ENCODE measurements around the gene PSMD1.

The PSMD1 gene

DNA sequence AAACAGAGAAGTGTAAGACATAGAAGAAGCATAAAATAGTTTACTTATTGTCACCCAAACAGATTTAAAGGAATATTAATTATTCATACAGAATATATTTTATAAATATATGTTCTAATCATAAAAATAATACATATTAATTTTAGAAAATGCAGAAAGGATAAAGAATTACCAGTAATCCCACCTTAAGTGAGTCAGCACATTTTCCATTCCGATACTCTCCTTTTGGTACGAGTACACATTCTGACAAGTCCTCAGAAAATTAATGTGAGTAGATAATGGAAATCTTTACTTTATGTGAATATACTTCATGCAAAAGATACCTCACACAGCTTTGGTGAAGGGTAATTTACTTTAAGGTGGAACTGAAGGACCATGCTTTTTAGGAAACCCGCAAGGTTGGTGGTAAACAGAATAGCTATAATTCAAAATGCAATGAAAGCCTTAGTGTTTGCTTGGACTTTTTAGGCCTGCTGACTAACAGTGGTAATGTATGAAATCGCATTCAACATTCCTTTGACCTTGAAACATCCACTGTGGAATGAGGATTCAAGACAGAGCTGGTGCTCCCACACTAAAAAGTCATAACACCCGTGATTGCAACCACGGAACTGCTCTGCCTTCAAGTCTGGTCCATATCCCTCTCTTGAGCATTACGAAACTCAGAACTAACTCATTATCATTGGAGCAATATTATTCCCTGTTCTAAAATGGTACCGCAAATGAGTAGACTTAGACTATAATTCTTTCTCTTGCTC, 96.3 kb downstream of the PSMD1 start:
- Histone ChIP-seq H3K9me3 (ENCODE audit: control insufficient read depth, insufficient read depth, low read depth, low read length) (no peaks in the 10 kb centered on the region), H3K4me1 (ENCODE audit: control insufficient read depth, insufficient read depth, low read length) (no peaks in the 10 kb centered on the region), H3K36me3 (ENCODE audit: control insufficient read depth in 2 of 2, insufficient read depth in 1 of 2, low read length in 2 of 2) (peaks cover 22 to 66% of the 10 kb centered on the region in 2 experiments), H3K27ac (ENCODE audit: extremely low read depth, low read depth, low read length) (no peak overlapping the region), H3K4me3 (ENCODE audit: low read depth, low read length) (no peak overlapping the region)
- TF ChIP-seq ZNF830 (tag by site-specific recombination; IDR thresholded peaks at IDR 0.05; ENCODE audit: low read depth) (no peak), ZNF560 (tag by site-specific recombination; IDR thresholded peaks at IDR 0.05; ENCODE audit: borderline replicate concordance) (no peak), HOXD13 (CRISPR knock-in tag; IDR thresholded peaks at IDR 0.05; ENCODE audit: borderline replicate concordance) (no peak), ZSCAN23 (tag by site-specific recombination; IDR thresholded peaks at IDR 0.05) (no peak), ZNF843 (tag by site-specific recombination; IDR thresholded peaks at IDR 0.05) (no peak), ZNF544 (tag by site-specific recombination; IDR thresholded peaks at IDR 0.05) (no peak), ZNF555 (tag by site-specific recombination; conservative IDR thresholded peaks at IDR 0.05) (no peak), RBAK (tag by site-specific recombination; IDR thresholded peaks at IDR 0.05) (no peak), ZFP37 (tag by site-specific recombination; IDR thresholded peaks at IDR 0.05) (no peak), OVOL3 (tag by site-specific recombination; IDR thresholded peaks at IDR 0.05) (no peak), ZNF175 (tag by site-specific recombination; IDR thresholded peaks at IDR 0.05) (no peak), ZBTB21 (tag by site-specific recombination; IDR thresholded peaks at IDR 0.05) (no peak), ZNF548 (tag by site-specific recombination; IDR thresholded peaks at IDR 0.05) (no peak), ZNF48 (tag by site-specific recombination; IDR thresholded peaks at IDR 0.05) (no peak), ZBTB20 (tag by site-specific recombination; IDR thresholded peaks at IDR 0.05) (no peak)
- TF ChIP-seq, protein P1, sequence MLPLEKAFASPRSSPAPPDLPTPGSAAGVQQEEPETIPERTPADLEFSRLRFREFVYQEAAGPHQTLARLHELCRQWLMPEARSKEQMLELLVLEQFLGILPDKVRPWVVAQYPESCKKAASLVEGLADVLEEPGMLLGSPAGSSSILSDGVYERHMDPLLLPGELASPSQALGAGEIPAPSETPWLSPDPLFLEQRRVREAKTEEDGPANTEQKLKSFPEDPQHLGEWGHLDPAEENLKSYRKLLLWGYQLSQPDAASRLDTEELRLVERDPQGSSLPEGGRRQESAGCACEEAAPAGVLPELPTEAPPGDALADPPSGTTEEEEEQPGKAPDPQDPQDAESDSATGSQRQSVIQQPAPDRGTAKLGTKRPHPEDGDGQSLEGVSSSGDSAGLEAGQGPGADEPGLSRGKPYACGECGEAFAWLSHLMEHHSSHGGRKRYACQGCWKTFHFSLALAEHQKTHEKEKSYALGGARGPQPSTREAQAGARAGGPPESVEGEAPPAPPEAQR (tag by site-specific recombination; IDR thresholded peaks at IDR 0.05) = no peak
- TF ChIP-seq, protein P2, sequence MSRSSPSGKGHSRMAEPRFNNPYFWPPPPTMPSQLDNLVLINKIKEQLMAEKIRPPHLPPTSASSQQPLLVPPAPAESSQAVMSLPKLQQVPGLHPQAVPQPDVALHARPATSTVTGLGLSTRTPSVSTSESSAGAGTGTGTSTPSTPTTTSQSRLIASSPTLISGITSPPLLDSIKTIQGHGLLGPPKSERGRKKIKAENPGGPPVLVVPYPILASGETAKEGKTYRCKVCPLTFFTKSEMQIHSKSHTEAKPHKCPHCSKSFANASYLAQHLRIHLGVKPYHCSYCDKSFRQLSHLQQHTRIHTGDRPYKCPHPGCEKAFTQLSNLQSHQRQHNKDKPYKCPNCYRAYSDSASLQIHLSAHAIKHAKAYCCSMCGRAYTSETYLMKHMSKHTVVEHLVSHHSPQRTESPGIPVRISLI (tag by site-specific recombination; IDR thresholded peaks at IDR 0.05) = no peak
- TF ChIP-seq, protein P3, sequence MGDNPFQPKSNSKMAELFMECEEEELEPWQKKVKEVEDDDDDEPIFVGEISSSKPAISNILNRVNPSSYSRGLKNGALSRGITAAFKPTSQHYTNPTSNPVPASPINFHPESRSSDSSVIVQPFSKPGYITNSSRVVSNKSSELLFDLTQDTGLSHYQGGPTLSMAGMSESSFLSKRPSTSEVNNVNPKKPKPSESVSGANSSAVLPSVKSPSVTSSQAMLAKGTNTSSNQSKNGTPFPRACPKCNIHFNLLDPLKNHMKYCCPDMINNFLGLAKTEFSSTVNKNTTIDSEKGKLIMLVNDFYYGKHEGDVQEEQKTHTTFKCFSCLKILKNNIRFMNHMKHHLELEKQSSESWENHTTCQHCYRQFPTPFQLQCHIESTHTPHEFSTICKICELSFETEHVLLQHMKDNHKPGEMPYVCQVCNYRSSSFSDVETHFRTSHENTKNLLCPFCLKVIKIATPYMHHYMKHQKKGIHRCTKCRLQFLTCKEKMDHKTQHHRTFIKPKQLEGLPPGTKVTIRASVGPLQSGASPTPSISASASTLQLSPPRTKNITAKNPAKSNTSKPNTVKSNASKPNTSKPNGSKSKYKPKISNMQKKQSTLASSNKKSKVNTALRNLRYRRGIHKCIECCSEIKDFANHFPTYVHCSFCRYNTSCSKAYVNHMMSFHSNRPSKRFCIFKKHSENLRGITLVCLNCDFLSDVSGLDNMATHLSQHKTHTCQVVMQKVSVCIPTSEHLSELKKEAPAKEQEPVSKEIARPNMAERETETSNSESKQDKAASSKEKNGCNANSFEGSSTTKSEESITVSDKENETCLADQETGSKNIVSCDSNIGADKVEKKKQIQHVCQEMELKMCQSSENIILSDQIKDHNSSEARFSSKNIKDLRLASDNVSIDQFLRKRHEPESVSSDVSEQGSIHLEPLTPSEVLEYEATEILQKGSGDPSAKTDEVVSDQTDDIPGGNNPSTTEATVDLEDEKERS (tag by site-specific recombination; IDR thresholded peaks at IDR 0.05) = no peak
- TF ChIP-seq, protein P4, sequence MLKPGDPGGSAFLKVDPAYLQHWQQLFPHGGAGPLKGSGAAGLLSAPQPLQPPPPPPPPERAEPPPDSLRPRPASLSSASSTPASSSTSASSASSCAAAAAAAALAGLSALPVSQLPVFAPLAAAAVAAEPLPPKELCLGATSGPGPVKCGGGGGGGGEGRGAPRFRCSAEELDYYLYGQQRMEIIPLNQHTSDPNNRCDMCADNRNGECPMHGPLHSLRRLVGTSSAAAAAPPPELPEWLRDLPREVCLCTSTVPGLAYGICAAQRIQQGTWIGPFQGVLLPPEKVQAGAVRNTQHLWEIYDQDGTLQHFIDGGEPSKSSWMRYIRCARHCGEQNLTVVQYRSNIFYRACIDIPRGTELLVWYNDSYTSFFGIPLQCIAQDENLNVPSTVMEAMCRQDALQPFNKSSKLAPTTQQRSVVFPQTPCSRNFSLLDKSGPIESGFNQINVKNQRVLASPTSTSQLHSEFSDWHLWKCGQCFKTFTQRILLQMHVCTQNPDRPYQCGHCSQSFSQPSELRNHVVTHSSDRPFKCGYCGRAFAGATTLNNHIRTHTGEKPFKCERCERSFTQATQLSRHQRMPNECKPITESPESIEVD (tag by site-specific recombination; IDR thresholded peaks at IDR 0.05) = no peak
- TF ChIP-seq, protein P5, sequence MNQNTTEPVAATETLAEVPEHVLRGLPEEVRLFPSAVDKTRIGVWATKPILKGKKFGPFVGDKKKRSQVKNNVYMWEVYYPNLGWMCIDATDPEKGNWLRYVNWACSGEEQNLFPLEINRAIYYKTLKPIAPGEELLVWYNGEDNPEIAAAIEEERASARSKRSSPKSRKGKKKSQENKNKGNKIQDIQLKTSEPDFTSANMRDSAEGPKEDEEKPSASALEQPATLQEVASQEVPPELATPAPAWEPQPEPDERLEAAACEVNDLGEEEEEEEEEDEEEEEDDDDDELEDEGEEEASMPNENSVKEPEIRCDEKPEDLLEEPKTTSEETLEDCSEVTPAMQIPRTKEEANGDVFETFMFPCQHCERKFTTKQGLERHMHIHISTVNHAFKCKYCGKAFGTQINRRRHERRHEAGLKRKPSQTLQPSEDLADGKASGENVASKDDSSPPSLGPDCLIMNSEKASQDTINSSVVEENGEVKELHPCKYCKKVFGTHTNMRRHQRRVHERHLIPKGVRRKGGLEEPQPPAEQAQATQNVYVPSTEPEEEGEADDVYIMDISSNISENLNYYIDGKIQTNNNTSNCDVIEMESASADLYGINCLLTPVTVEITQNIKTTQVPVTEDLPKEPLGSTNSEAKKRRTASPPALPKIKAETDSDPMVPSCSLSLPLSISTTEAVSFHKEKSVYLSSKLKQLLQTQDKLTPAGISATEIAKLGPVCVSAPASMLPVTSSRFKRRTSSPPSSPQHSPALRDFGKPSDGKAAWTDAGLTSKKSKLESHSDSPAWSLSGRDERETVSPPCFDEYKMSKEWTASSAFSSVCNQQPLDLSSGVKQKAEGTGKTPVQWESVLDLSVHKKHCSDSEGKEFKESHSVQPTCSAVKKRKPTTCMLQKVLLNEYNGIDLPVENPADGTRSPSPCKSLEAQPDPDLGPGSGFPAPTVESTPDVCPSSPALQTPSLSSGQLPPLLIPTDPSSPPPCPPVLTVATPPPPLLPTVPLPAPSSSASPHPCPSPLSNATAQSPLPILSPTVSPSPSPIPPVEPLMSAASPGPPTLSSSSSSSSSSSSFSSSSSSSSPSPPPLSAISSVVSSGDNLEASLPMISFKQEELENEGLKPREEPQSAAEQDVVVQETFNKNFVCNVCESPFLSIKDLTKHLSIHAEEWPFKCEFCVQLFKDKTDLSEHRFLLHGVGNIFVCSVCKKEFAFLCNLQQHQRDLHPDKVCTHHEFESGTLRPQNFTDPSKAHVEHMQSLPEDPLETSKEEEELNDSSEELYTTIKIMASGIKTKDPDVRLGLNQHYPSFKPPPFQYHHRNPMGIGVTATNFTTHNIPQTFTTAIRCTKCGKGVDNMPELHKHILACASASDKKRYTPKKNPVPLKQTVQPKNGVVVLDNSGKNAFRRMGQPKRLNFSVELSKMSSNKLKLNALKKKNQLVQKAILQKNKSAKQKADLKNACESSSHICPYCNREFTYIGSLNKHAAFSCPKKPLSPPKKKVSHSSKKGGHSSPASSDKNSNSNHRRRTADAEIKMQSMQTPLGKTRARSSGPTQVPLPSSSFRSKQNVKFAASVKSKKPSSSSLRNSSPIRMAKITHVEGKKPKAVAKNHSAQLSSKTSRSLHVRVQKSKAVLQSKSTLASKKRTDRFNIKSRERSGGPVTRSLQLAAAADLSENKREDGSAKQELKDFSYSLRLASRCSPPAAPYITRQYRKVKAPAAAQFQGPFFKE (tag by site-specific recombination; IDR thresholded peaks at IDR 0.05; ENCODE audit: borderline replicate concordance) = no peak
- ChIA-PET POLR2A (interaction anchor here (0.6 kb wide), 1 partner anchor 12 kb away, joined by 3 read pairs; no protein-coding TSS in a partner anchor), CTCF (interaction anchor here (0.6 kb wide), 1 partner anchor 37 kb away, joined by 3 read pairs; no protein-coding TSS in a partner anchor)
